ENCODE results near the gene CPSF6. TPM values are rescaled to one million over a fixed set of nuclear protein-coding genes. Genes with fewer than 3 reads are reported as not detected.

The CPSF6 gene
- total RNA-seq, 1 experiment from 2014 or later: 124 TPM

- no peak for TF ChIP-seq PRDM15 (CRISPR knock-in tag; IDR thresholded peaks at IDR 0.05)
- no peak for TF ChIP-seq TEAD1 (CRISPR knock-in tag; IDR thresholded peaks at IDR 0.05)
- TF ChIP-seq, protein P1, sequence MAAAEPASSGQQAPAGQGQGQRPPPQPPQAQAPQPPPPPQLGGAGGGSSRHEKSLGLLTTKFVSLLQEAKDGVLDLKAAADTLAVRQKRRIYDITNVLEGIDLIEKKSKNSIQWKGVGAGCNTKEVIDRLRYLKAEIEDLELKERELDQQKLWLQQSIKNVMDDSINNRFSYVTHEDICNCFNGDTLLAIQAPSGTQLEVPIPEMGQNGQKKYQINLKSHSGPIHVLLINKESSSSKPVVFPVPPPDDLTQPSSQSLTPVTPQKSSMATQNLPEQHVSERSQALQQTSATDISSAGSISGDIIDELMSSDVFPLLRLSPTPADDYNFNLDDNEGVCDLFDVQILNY (CRISPR knock-in tag; IDR thresholded peaks at IDR 0.05): no peak
- TF ChIP-seq CDX4 (CRISPR knock-in tag; IDR thresholded peaks at IDR 0.05; ENCODE audit: borderline replicate concordance): no peak
- TF ChIP-seq JAZF1 (CRISPR knock-in tag; IDR thresholded peaks at IDR 0.05): no peak
- TF ChIP-seq FOXK1 (CRISPR knock-in tag; IDR thresholded peaks at IDR 0.05): no peak
- TF ChIP-seq GTF2I (CRISPR knock-in tag; conservative IDR thresholded peaks at IDR 0.05): no peak
- TF ChIP-seq, protein P2, sequence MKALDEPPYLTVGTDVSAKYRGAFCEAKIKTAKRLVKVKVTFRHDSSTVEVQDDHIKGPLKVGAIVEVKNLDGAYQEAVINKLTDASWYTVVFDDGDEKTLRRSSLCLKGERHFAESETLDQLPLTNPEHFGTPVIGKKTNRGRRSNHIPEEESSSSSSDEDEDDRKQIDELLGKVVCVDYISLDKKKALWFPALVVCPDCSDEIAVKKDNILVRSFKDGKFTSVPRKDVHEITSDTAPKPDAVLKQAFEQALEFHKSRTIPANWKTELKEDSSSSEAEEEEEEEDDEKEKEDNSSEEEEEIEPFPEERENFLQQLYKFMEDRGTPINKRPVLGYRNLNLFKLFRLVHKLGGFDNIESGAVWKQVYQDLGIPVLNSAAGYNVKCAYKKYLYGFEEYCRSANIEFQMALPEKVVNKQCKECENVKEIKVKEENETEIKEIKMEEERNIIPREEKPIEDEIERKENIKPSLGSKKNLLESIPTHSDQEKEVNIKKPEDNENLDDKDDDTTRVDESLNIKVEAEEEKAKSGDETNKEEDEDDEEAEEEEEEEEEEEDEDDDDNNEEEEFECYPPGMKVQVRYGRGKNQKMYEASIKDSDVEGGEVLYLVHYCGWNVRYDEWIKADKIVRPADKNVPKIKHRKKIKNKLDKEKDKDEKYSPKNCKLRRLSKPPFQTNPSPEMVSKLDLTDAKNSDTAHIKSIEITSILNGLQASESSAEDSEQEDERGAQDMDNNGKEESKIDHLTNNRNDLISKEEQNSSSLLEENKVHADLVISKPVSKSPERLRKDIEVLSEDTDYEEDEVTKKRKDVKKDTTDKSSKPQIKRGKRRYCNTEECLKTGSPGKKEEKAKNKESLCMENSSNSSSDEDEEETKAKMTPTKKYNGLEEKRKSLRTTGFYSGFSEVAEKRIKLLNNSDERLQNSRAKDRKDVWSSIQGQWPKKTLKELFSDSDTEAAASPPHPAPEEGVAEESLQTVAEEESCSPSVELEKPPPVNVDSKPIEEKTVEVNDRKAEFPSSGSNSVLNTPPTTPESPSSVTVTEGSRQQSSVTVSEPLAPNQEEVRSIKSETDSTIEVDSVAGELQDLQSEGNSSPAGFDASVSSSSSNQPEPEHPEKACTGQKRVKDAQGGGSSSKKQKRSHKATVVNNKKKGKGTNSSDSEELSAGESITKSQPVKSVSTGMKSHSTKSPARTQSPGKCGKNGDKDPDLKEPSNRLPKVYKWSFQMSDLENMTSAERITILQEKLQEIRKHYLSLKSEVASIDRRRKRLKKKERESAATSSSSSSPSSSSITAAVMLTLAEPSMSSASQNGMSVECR (CRISPR knock-in tag; IDR thresholded peaks at IDR 0.05; ENCODE audit: borderline replicate concordance): no peak
Observed at GRCh38 chr12:69210661-69211060, 28.7 kb upstream of the CPSF6 start (continued).

GRCh38 chr12:69211160-69211559, 28.2 kb upstream of the CPSF6 start:
- Mint-ChIP-seq H3K27me3 (ENCODE audit: low read depth) (no peaks in the 10 kb centered on the region), H3K36me3 (no peaks in the 10 kb centered on the region), H3K27ac (no peak overlapping the region), H3K4me1 (no peaks in the 10 kb centered on the region), H3K4me3 (no peak overlapping the region), H3K9me3 (peaks cover 19% of the 10 kb centered on the region)
- DNase-seq (ENCODE audit: low spot score) (no peak), ATAC-seq (no peak)
- CTCF ChIA-PET: no interaction called here
- POLR2A ChIA-PET: no interaction called here
- no peak for TF ChIP-seq ATF3 (CRISPR knock-in tag; conservative IDR thresholded peaks at IDR 0.05)

DNA sequence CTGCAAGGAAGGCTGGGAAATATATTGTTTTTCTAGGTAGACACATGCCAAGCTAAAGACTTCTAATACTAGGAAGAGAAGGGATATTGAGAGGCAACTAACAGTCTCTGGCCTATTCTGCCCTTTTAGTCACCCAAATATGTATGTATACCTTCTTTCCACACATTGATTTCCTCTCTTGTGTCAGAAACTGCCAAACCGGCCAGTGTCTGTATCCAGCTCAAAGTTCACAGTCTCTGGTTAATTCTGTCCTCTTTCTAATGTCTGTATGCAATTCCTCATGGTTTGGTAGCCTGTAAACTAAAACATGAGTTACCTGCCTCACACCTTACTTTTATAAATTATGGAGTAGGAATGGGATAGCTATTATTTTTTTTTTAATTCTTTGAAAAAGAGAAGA, 25.2 kb upstream of the CPSF6 start:
- POLR2A ChIA-PET: no interaction called here
- H3K27me3 Mint-ChIP-seq (ENCODE audit: low read depth): no peaks in the 10 kb centered on the region
- DNase-seq (ENCODE audit: low spot score) (no peak), ATAC-seq (no peak)
- H3K9me3 Mint-ChIP-seq: no peaks in the 10 kb centered on the region
- CTCF ChIA-PET: no interaction called here
- H3K4me3 Mint-ChIP-seq: no peak overlapping the region
- H3K4me1 Mint-ChIP-seq: no peaks in the 10 kb centered on the region
- no peak overlapping the region for H3K27ac Mint-ChIP-seq
- no peaks in the 10 kb centered on the region for H3K36me3 Mint-ChIP-seq
- TF ChIP-seq, protein P3, sequence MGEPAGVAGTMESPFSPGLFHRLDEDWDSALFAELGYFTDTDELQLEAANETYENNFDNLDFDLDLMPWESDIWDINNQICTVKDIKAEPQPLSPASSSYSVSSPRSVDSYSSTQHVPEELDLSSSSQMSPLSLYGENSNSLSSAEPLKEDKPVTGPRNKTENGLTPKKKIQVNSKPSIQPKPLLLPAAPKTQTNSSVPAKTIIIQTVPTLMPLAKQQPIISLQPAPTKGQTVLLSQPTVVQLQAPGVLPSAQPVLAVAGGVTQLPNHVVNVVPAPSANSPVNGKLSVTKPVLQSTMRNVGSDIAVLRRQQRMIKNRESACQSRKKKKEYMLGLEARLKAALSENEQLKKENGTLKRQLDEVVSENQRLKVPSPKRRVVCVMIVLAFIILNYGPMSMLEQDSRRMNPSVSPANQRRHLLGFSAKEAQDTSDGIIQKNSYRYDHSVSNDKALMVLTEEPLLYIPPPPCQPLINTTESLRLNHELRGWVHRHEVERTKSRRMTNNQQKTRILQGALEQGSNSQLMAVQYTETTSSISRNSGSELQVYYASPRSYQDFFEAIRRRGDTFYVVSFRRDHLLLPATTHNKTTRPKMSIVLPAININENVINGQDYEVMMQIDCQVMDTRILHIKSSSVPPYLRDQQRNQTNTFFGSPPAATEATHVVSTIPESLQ (CRISPR knock-in tag; IDR thresholded peaks at IDR 0.05): no peak
- no peak for TF ChIP-seq TEAD4 (CRISPR knock-in tag; IDR thresholded peaks at IDR 0.05)
- TF ChIP-seq, protein P4, sequence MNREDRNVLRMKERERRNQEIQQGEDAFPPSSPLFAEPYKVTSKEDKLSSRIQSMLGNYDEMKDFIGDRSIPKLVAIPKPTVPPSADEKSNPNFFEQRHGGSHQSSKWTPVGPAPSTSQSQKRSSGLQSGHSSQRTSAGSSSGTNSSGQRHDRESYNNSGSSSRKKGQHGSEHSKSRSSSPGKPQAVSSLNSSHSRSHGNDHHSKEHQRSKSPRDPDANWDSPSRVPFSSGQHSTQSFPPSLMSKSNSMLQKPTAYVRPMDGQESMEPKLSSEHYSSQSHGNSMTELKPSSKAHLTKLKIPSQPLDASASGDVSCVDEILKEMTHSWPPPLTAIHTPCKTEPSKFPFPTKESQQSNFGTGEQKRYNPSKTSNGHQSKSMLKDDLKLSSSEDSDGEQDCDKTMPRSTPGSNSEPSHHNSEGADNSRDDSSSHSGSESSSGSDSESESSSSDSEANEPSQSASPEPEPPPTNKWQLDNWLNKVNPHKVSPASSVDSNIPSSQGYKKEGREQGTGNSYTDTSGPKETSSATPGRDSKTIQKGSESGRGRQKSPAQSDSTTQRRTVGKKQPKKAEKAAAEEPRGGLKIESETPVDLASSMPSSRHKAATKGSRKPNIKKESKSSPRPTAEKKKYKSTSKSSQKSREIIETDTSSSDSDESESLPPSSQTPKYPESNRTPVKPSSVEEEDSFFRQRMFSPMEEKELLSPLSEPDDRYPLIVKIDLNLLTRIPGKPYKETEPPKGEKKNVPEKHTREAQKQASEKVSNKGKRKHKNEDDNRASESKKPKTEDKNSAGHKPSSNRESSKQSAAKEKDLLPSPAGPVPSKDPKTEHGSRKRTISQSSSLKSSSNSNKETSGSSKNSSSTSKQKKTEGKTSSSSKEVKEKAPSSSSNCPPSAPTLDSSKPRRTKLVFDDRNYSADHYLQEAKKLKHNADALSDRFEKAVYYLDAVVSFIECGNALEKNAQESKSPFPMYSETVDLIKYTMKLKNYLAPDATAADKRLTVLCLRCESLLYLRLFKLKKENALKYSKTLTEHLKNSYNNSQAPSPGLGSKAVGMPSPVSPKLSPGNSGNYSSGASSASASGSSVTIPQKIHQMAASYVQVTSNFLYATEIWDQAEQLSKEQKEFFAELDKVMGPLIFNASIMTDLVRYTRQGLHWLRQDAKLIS (CRISPR knock-in tag; IDR thresholded peaks at IDR 0.05; ENCODE audit: borderline replicate concordance): no peak
- no peak for TF ChIP-seq ZNF423 (CRISPR knock-in tag; IDR thresholded peaks at IDR 0.05)
- TF ChIP-seq ZNF219 (CRISPR knock-in tag; IDR thresholded peaks at IDR 0.05; ENCODE audit: borderline replicate concordance): no peak
- no peak for TF ChIP-seq TEAD1 (CRISPR knock-in tag; IDR thresholded peaks at IDR 0.05)
- no peak for TF ChIP-seq GABPB1 (CRISPR knock-in tag; IDR thresholded peaks at IDR 0.05)
- TF ChIP-seq ZNF232 (CRISPR knock-in tag; IDR thresholded peaks at IDR 0.05): no peak
- TF ChIP-seq CBFB (CRISPR knock-in tag; IDR thresholded peaks at IDR 0.05; ENCODE audit: low read depth): no peak
